ENCODE data around the gene TMEM256.

TMEM256 gene

DNA sequence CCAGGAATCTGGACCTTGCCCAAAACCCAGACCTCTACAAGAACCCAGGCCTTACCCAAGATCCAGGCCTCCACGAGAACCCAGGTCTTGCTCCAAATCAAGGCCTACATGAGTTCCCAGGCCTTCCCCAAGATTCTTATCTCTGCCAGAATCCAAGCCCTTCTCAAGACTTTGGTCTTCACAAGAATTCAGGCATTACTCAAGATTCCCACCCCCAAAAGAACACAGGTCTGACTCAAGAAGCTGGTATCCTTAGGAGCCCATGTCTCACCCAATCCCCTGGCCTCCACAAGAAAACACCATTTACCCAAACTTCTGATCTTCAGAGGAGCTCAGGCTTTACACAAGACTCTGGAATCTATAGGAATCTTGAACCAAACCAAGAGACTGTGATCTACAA is 27.3 kb upstream of the TMEM256 start:
- no peak for DNase-seq

DNA sequence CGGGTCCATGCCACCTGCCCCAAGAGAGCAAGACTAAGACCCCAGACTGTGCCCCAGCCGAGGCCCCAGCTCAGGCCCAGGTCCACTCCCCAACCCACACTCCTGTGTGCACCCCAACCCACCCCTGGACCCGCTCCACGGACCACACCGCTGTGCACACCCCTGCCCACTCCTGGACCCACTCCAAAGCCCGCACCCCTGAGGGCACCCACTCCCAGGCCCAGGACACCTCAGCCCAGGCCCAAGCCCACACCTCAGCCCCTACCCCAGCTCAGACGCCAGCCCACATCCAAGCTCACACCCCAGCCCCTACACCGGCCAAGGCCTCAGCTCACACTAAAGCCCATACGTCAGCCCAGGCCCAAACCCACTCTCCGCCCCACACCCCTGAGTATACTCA is 25.8 kb upstream of the TMEM256 start:
- DNase-seq = no peak

DNA sequence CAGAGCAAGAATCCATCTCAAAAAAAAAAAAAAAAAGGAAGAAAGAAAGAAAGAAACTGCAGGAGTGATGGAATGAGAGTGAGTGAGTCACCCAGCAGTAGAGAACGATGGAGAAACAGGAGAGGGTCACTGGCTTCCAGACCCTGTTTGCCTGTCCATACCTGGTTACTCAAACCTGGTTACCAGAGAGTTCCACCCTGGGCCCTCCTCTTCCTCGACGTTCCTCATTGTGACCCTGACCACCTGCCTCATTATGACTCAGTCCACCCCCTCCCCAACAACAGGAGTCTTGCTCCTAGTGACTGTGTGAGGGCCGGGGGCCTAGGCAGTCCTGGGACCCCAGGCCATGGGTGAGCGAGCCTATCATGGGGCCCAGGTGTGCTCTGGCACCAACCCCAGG is 24.7 kb upstream of the TMEM256 start, which contains the start of gene SPEM3:
Gene SPEM3, plus strand, starts transcription at position 301 of the 400 bp plus-strand sequence. Its CDS starts 46 bp downstream, at position 347.
- no peak for DNase-seq

DNA sequence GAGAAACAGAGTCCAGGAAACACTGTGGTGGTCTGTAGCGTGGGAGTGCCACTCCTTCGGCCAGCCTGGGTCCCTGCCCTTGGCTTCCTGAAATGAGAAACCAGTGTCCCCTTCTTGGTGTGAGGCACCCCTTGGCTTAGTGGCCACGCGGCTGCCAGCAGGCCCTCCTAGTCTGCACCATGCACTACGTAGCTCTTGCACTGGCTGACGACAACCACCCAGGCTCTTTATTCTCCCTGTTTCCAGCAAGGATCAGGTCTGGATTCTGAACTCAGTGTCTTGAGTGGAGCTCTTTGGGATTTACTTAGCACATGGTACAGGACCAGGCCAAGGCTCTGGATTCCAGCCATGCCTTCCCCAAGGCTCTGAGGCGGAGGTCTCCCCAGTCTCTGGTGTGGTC is 23.7 kb upstream of the TMEM256 start:
- no peak for DNase-seq

DNA sequence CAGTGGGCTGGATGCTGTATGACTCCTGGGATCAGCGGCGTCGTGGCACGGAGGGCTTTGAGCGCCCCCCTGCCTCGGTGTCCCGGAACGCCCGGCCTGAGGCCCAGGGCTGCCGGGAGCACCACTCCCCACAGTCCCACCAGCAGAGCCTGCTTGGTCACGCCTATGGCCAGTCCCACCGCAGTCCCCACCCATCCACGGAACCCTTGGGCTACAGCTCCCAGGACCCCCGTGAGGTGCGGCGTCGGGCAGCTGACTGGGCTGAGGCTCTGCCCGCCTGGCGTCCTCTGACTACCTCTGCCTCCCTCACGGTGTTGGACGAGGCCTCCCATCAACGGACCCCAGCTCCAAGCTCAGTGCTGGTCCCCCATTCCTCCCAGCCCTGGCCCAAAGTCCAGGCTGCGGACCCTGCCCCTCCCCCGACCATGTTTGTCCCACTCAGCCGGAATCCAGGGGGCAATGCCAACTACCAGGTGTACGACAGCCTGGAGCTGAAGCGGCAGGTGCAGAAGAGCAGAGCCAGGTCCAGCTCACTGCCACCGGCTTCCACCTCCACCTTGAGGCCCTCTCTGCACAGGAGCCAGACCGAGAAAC is 23.1 kb upstream of the TMEM256 start:
- DNase-seq = no peak

DNA sequence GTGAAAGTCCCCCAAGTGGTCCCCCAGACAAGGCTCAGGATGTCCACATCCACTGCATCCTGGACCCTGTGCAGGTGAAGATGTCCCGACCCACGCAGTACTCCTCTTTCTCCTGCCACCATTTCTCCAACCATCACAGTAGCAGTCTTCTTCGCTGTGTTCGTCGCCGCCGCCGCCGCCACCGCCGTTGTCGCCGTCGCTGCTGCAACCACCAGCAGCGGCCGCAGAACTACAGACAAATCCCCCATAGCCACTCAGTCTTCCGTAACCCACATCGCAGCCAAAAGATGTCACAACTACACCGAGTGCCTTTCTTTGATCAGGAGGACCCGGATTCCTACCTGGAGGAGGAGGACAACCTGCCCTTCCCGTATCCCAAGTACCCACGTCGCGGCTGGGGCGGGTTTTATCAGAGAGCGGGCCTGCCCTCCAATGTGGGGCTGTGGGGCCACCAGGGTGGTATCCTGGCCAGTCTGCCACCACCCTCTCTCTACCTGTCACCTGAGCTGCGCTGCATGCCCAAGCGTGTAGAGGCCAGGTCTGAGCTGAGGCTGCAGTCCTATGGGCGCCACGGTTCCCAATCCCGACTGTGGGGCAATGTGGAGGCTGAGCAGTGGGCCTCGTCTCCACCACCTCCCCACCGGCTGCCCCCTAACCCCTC is 22.4 kb upstream of the TMEM256 start:
- no peak for DNase-seq

DNA sequence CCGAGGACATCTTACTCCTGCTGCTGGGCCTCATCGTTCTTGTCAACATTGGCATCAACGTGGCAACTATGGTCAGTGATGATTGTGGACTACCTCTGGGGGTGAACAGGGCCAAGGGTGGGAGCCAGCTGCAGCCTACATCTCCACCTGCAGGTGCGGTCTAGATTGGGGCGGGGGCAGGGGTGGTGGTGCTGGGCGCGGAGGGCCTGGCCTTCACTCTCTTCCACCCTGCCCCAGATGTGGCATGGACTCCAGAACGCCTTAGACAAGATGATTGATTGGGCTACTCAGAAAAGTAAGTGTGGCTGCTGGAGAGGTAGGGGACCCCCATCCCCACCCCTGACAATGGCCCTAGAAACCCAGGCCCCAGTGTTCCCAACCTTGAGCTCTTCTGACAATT is 21.9 kb upstream of the TMEM256 start:
- DNase-seq = no peak

DNA sequence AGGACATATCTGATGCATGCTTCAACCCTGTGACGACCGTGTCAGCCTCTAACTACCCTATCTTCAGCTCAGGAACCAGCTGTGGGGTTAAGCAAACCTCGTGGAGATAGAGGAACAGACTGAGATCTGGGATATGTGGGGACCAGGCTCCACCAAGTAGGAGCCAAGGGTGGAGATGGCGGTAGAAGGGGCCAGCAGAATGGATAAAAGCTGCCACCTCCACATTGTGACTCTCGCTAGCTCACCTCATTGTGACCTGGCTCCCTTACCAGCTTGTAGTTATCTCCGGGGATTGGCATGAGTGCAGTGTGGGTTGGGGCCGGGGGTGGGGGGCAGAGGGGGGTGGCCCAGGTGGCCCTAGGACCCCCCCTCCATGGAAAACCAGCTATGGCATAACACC is 21.4 kb upstream of the TMEM256 start, which contains the start of gene SPEM2:
Gene SPEM2, plus strand, starts transcription at position 301 of the 400 bp plus-strand sequence. Its CDS starts 73 bp downstream, at position 374.
- no peak for DNase-seq

DNA sequence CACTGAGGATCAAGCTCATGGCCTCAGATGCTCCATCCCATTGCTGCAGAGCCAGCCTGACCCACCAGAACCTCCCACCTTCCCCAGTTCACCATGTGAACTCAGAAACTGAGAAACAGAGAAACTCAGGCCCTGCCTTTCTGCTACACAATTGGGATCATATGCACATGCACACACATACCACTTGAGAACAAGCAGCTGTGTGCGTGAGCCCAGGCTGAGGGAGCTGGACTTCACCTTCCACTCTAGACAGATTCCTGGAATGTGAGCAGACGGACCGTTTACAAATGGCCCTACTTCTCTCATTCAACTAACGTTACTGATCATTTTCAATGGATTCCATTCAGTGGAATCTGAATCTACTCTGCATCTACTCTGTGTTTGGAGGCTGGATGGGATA is 19.8 kb upstream of the TMEM256 start:
- DNase-seq = no peak

DNA sequence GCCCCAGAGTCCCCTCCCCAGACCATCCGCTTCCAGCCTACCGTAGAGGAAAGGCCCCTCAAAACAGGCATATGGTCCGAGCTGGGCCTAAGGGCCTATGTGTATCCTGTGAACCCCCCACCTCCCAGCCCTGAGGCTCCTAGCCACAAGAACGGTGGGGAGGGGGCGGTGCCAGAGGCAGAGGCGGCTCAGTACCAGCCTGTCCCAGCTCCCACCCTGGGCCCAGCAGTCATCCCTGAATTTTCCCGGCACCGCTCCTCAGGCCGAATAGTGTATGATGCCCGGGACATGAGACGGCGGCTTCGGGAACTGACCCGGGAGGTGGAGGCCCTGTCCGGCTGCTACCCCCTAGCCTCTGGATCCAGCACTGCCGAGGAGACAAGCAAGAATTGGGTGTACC is 17.3 kb upstream of the TMEM256 start:
- DNase-seq = no peak

DNA sequence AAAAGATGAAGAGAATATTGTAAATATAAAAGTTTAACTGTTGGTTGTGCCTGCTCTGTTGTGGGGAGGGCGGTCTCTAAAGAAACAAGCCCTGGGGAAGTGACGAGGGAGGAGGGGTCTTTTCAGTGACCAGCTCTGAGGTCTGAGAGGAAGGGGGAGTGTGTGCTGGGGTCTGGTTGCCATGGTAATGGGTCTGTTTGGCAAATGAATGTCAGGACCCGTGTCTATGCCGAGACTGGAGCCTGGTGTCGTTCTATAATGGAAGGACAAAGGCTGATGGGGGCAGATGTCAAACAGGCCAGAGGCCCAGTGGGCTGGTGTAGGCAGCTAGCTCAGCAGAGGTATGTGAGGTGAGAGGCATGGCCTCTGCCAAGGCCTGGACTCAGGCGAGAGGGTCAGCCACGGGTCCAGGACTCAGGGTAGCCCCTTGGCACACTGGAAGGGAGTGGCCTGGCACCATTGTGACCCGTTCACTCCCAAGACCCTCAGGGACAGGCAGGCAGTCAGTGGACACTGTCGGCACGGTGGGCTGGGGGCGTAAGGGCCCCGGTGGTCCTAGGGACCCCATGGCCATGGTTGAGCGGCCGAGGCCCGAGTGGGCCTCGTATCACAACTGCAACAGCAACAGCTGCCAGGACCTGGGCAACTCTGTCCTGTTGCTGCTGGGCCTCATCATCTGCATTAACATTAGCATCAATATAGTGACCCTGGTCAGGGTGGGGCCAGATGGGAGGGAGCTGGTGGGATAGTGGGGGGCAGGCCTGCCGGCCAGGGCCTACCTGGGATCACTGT is 16.1 kb upstream of the TMEM256 start, which contains the start of gene SPEM1:
Gene SPEM1, plus strand, starts transcription at position 506 of the 792 bp plus-strand sequence. Its CDS starts 61 bp downstream, at position 567.
- DNase-seq = no peak

DNA sequence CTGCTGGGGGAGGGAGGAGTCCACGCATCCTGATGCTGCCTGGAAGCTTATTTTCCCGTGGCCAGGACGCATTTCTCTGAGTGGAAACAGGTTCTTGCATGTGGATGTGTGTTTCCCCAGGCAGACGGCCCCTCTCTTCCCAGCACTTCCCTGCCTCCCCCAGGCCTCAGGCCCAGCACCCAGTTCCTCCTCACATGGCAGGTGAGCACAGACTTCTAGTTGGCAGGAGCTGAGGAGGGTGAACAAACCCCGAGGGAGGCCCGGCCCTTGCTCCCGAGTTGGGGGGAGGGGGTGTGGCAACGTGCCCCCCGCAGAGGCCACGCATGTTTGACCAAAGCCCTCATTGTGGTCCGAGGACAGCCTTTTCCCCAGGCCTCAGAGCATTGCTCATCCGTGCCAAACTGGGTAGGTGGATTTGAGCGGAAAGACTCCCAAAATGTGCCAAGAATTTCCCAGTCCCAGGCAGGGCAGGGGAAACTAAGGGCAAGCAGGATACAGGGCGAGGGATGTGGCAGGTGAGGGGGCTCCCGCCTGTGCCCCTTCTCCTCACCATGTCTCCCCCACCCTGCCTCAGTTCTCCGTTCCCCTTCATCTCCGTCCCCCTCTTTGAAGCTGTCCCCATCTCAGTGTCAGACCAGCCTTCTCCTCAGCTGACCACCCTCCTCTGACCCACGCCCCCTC is 14.7 kb upstream of the TMEM256 start:
- DNase-seq = no peak

DNA sequence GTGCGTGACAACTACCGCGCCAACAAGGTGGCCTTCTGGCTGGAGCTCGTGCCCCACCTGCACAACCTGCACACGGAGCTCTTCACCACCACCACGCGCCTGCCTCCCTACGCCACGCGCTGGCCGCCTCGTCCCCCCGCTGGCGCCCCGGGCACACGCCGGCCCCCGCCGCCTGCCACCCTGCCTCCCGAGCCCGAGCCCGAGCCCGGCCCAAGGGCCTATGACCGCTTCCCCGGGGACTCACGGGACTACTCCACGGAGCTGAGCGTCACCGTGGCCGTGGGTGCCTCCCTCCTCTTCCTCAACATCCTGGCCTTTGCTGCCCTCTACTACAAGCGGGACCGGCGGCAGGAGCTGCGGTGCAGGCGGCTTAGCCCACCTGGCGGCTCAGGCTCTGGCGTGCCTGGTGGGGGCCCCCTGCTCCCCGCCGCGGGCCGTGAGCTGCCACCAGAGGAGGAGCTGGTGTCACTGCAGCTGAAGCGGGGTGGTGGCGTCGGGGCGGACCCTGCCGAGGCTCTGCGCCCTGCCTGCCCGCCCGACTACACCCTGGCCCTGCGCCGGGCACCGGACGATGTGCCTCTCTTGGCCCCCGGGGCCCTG is 13.3 kb upstream of the TMEM256 start:
- DNase-seq = no peak

DNA sequence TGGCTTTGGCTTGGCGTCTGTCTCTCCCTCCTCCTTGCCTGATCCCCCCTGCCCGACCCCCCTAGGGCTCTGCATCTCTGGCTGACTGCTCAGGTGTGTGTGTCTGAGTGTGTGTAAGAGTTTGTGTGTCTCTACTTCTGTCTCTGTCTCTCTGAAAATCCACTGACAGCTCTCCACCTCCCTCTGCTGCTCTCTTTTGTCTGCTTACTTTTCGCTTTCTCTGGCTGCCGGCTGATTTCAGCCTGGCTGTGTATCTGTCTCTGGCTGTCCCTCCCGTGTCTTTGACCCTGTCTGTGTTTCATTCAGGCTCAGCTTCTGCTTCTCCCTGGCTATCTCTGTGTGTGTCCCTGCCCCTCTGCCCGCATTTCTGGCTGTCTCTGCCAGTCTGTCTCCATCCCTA is 12.4 kb upstream of the TMEM256 start:
- no peak for DNase-seq

DNA sequence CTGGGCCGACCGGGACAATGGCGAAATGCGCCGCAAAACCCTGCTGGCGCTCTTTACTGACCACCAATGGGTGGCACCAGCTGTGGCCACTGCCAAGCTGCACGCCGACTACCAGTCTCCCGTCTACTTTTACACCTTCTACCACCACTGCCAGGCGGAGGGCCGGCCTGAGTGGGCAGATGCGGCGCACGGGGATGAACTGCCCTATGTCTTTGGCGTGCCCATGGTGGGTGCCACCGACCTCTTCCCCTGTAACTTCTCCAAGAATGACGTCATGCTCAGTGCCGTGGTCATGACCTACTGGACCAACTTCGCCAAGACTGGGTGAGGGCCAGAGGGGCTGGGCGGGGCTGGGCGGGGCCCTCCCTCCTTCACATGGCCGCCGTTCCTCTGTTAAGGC is 11.9 kb upstream of the TMEM256 start:
- DNase-seq = no peak

DNA sequence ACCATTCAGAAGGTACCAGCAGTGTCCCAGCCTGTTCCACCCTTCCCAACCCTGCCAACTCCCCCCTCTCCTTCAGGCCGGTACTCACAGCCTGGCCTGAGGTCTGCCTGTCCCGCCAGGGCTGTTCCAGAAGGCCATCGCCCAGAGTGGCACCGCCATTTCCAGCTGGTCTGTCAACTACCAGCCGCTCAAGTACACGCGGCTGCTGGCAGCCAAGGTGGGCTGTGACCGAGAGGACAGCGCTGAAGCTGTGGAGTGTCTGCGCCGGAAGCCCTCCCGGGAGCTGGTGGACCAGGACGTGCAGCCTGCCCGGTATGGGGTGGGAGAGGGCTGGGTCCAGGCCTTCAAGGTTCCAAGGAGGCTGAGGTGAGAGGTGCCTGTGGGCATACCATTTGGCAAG is 10.9 kb upstream of the TMEM256 start:
- peak in 1 of 51 donors; percentile 4 for DNase-seq

DNA sequence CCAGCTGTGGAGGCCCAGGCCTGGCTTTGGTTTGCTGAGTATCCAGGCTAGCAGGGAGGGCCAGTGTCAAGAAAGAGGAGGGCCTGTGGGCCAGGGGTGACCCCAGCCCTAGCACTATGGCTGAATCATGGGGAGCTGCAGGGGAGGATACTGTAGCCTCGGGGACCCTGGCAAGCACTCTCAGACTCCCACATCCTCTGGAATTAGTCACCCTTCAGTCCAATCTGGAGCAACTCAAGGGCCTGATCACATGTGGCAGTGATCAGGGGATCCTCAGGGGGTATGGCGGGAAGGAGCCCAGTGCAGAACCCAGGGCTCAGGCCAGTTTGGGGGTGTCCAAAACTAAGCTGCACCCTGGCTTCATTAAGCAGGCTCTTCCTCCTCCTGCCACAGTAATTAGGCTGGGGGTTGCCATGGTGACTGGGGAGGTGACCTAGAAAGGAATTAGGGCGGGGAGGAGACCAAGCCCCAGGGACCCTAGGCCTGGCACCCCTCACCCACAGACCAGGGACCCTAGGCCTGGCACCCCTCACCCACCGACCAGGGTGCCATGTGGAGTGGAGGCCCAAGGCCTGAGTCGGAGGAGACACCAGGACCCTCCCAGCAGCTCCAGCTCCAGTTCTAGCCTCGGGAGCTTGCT is 9.6 kb upstream of the TMEM256 start:
- no peak for DNase-seq

DNA sequence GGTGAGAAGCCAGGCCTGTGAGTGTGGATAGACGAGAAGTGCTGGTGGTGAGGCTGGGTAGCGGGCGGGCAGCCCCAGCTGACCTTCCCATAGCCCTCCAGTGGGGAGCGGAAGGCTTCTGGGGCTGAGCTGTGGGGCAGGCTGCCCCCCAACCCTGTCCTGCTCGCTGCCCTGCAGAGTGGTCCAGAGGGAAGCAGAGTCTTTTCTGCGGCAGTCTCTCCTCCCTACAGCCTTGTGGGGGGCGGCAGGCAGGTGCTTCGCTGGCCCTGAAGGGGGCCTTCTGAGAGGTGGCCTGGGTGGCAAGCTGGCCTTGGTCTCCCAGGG is 7.5 kb upstream of the TMEM256 start:
- no peak for DNase-seq

DNA sequence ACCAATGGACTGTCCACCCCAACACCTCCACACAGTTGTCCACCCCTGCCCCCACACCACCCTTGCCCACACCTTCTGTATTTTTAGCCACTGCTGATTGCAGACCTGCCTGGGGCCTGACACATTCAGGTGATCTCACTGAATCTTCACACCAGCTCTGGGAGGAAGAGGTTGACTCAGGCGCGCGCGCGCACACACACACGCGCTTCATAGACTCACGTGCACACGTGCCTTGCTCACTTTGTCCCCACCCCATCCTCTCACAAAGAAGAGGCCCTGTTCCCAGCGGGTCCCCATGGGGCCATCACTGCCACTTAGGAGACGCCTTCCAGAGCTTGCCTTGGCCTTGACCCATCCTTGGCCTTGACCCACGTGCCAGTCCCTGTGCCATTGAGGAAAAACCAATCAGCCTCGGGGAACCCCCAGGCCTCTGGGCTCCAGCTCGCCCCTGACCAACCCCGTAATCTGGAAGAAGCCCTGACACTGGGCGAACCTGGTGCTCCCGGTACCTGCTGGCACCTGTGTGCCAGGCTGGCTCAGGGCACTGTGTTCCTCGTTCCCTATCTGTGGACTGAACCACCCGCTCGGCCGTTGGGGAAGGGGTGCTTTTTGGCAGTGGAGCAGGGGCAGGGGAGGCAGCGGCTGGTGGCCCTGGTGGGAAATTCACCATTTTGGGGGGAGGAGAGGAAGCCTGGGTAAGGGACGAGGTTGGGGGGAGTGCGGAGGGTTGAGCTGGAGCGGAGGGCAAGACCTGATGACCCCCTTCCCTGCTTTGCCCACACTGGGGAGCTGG is 6.9 kb upstream of the TMEM256 start:
- no peak for DNase-seq

DNA sequence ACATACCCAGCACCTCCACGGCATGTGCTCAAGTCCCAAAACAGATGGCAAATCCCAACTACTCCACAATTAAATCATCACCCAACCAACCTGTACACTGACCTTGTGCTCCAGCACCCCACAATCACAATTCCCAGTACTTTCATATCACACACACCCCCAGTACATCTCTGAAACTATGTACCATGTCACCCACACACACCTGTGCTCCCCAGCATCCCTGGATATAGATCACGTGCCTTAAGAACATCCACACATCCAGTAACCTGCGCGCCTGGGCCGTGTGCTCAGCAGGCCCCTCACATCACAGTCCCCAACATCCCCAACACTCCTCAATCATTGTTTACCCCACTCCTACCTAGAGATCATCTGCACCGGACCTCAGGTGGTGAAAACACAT is 5.8 kb upstream of the TMEM256 start:
- DNase-seq = no peak

Data from hypothalamus (tissue), 51 donors.